Fibroblast of lung (primary cell): ENCODE results near the gene FRS3. TPM values are rescaled to one million over a fixed set of nuclear protein-coding genes. Genes with fewer than 3 reads are reported as not detected.

ENCODE experiments used
- DNase-seq, 2 donors: peaks; one replicate each; pipeline versions ENCODE4 v3.0.0 to v3.0.0-alpha.2; 2010; ENCODE audit warnings: low read depth in 2 of 2
- H2AFZ ChIP-seq: 2 replicates; pipeline ENCODE4 v1.5.1; 2012; ENCODE audit warnings: low read length, control low read depth, inconsistent platforms
- H3K27ac ChIP-seq: 2 replicates; pipeline ENCODE4 v1.5.1; 2011; ENCODE audit warnings: low read length, control low read depth; ENCODE audit not compliant: insufficient read depth
- H3K27me3 ChIP-seq: 2 replicates; pipeline ENCODE4 v1.5.1; 2011; ENCODE audit warnings: mild to moderate bottlenecking, low read length; ENCODE audit not compliant: control insufficient read depth, insufficient read depth
- H3K36me3 ChIP-seq: 2 replicates; pipeline ENCODE4 v1.5.1; 2011; ENCODE audit warnings: low read length; ENCODE audit not compliant: control insufficient read depth, insufficient read depth
- H3K4me1 ChIP-seq: 2 replicates; pipeline ENCODE4 v1.5.1; 2011; ENCODE audit warnings: low read length; ENCODE audit not compliant: control insufficient read depth, insufficient read depth; ENCODE audit errors: extremely low read depth
- H3K4me2 ChIP-seq: 2 replicates; pipeline ENCODE4 v1.5.1; 2011; ENCODE audit warnings: low read length, control low read depth; ENCODE audit not compliant: insufficient read depth; ENCODE audit errors: extremely low read depth
- H3K4me3 ChIP-seq, 4 experiments: fragments of 200-600 bp in 1 of 4; sonication (generic) in 1 of 4; replicated peaks in 1 of 4; 2 replicates each; pipeline ENCODE4 v1.5.1; 2011 to 2016; ENCODE audit warnings: low read length in 4 of 4, low read depth in 3 of 4, mild to moderate bottlenecking in 3 of 4, control low read depth in 2 of 4, inconsistent platforms in 1 of 4, mixed read lengths in 1 of 4; ENCODE audit not compliant: insufficient read depth in 1 of 4; ENCODE audit errors: control extremely low read depth in 1 of 4
- H3K79me2 ChIP-seq: 2 replicates; pipeline ENCODE4 v1.5.1; 2012; ENCODE audit warnings: mild to moderate bottlenecking, low read length, inconsistent platforms; ENCODE audit not compliant: control insufficient read depth, insufficient read depth
- H3K9ac ChIP-seq: 2 replicates; pipeline ENCODE4 v1.5.1; 2011; ENCODE audit warnings: mild to moderate bottlenecking, low read length, control low read depth; ENCODE audit not compliant: insufficient read depth
- H3K9me3 ChIP-seq: 2 replicates; pipeline ENCODE4 v1.5.1; 2012; ENCODE audit warnings: low read depth, low read length; ENCODE audit not compliant: control insufficient read depth, insufficient read depth
- H4K20me1 ChIP-seq: 2 replicates; pipeline ENCODE4 v1.5.1; 2011; ENCODE audit warnings: low read length; ENCODE audit not compliant: control insufficient read depth, insufficient read depth; ENCODE audit errors: extremely low read depth
- EZH2 ChIP-seq: IDR thresholded peaks from 2 replicates; pipeline ENCODE4 v1.5.1; 2012; ENCODE audit warnings: low read length, control low read depth, mild to moderate bottlenecking; ENCODE audit errors: missing control alignments
- polyA plus RNA-seq, 2 donors: library from polyadenylated mRNA; depleted of rRNA in 1 of 2; stranded (reverse) in 1 of 2; unstranded in 1 of 2; fragments of >200 nt; gene quantifications; 2 replicates each; pipeline ENCODE4 v1.2.1, GENCODE V29; 2011 to 2012; ENCODE audit warnings: missing spikeins in 1 of 2
- total RNA-seq: library from RNA; depleted of rRNA; stranded (reverse); fragments of >200 nt; gene quantifications from 2 replicates; pipeline ENCODE4 v1.2.1, GENCODE V29; 2014
- TF ChIP-seq, protein P1 (sequence below), 2 donors: IDR thresholded peaks in 1 of 2; conservative IDR thresholded peaks in 1 of 2; 1 replicate in 1 of 2; 2 replicates in 1 of 2; pipeline ENCODE4 v1.5.1; 2011 to 2012; ENCODE audit warnings: low read length in 2 of 2, control low read depth in 1 of 2, inconsistent platforms in 1 of 2, low read depth in 1 of 2, mild to moderate bottlenecking in 1 of 2

The FRS3 gene
- total and polyA plus RNA-seq, 2 donors (not counting 1 experiment from before 2014, with no cell fraction given) = 1.8 to 2.4 TPM

DNA sequence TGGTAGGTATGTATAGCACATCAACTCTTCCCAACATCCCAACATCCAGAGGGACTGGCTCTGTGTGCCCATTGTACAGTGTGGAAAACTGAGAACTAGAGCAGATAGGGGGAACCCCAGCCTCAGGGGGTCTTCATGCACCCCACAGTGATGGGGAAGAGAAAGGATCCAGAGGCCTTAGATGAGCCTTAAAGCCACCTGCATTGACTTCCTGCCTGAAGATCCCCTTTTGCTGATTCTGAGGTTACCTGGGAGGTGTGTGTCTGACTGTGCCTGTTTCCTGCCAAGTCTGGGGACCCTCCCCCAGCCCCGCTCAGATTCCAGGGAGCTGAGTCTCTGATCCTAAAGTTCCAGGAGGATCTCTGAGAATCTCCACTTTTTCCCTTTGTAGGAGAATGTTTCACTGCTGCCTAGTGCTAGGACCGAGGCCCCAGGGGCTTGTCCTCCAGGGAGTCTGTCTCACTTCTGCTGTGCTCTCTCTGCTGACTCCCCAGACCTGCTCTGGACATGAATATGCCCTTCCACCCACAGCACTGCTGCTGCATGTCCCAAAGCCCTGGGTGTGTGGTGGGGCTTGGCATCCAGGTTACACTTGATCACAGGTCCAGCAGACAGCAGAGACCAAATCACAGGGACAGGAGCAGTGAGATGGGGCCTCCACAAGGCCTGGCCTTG is 19.7 kb downstream of the FRS3 start:
- TF ChIP-seq, protein P1, sequence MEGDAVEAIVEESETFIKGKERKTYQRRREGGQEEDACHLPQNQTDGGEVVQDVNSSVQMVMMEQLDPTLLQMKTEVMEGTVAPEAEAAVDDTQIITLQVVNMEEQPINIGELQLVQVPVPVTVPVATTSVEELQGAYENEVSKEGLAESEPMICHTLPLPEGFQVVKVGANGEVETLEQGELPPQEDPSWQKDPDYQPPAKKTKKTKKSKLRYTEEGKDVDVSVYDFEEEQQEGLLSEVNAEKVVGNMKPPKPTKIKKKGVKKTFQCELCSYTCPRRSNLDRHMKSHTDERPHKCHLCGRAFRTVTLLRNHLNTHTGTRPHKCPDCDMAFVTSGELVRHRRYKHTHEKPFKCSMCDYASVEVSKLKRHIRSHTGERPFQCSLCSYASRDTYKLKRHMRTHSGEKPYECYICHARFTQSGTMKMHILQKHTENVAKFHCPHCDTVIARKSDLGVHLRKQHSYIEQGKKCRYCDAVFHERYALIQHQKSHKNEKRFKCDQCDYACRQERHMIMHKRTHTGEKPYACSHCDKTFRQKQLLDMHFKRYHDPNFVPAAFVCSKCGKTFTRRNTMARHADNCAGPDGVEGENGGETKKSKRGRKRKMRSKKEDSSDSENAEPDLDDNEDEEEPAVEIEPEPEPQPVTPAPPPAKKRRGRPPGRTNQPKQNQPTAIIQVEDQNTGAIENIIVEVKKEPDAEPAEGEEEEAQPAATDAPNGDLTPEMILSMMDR (conservative IDR thresholded peaks at IDR 0.05 in 1 of 2, IDR thresholded peaks at IDR 0.05 in 1 of 2; ENCODE audit: low read depth in 1 of 2, low read length in 2 of 2) = no peak
- no peak for TF ChIP-seq EZH2
- H3K9me3 ChIP-seq = no peaks in the 10 kb centered on the region
- no peaks in the 10 kb centered on the region for H4K20me1 ChIP-seq
- H3K27ac ChIP-seq = no peak overlapping the region
- H3K4me1 ChIP-seq = no peaks in the 10 kb centered on the region
- H3K4me3 ChIP-seq = no peak overlapping the region
- no peak overlapping the region for H2AFZ ChIP-seq
- no peak for DNase-seq
- no peaks in the 10 kb centered on the region for H3K79me2 ChIP-seq
- H3K36me3 ChIP-seq = no peaks in the 10 kb centered on the region
- H3K4me2 ChIP-seq = no peak overlapping the region
- no peak overlapping the region for H3K9ac ChIP-seq
- H3K27me3 ChIP-seq = peaks cover 8% of the 10 kb centered on the region

GRCh38 chr6:41759106-41759904 is 20.4 kb downstream of the FRS3 start:
- Histone ChIP-seq H3K36me3 (no peaks in the 10 kb centered on the region), H3K4me1 (no peaks in the 10 kb centered on the region), H3K27me3 (peaks cover 8% of the 10 kb centered on the region), H3K27ac (no peak overlapping the region), H3K79me2 (no peaks in the 10 kb centered on the region), H3K4me3 (no peak overlapping the region), H2AFZ (no peak overlapping the region), H3K9ac (no peak overlapping the region), H3K9me3 (no peaks in the 10 kb centered on the region), H4K20me1 (no peaks in the 10 kb centered on the region), H3K4me2 (no peak overlapping the region)
- no peak for DNase-seq
- no peak for TF ChIP-seq EZH2
- TF ChIP-seq, protein P1 (conservative IDR thresholded peaks at IDR 0.05 in 1 of 2, IDR thresholded peaks at IDR 0.05 in 1 of 2; ENCODE audit: low read depth in 1 of 2, low read length in 2 of 2) = no peak

GRCh38 chr6:41758641-41759035 is 21.1 kb downstream of the FRS3 start:
- DNase-seq = no peak
- H3K36me3 ChIP-seq = no peaks in the 10 kb centered on the region
- TF ChIP-seq, protein P1 (conservative IDR thresholded peaks at IDR 0.05 in 1 of 2, IDR thresholded peaks at IDR 0.05 in 1 of 2; ENCODE audit: low read depth in 1 of 2, low read length in 2 of 2) = no peak
- no peak for TF ChIP-seq EZH2
- H3K4me1 ChIP-seq = no peaks in the 10 kb centered on the region
- H3K27me3 ChIP-seq = peaks cover 12% of the 10 kb centered on the region
- H2AFZ ChIP-seq = no peak overlapping the region
- no peaks in the 10 kb centered on the region for H3K79me2 ChIP-seq
- no peak overlapping the region for H3K9ac ChIP-seq
- no peak overlapping the region for H3K4me3 ChIP-seq
- no peak overlapping the region for H3K27ac ChIP-seq
- H4K20me1 ChIP-seq = no peaks in the 10 kb centered on the region
- no peaks in the 10 kb centered on the region for H3K9me3 ChIP-seq
- no peak overlapping the region for H3K4me2 ChIP-seq
